Caco-2 (cell line): ENCODE measurements around the gene LYZ. TPM values are rescaled to one million over a fixed set of nuclear protein-coding genes. Genes with fewer than 3 reads are reported as not detected.

Experiments
- BruUV-seq: library from RNA; stranded (reverse); fragments of 400-500 nt; replicated peaks from 2 replicates; lab custom pipeline; 2021; lab: Mats Ljungman, UMichigan
- CTCF ChIA-PET: fragments of 300-600 bp; sonication (Branson Sonifier 250); formaldehyde crosslinking; loops from one replicate; lab custom pipeline; 2022; ENCODE audit warnings: antibody characterized with exemption; lab: Charles Lee
- POLR2A ChIA-PET: fragments of 300-600 bp; sonication (Branson Sonifier 250); formaldehyde crosslinking; loops from one replicate; lab custom pipeline; 2022; ENCODE audit warnings: antibody characterized with exemption; lab: Charles Lee
- DNase-seq, 2 experiments: peaks; one replicate each; pipeline versions ENCODE4 v3.0.0 to v3.0.0-alpha.2; 2020 to 2022
- H3K27me3 ChIP-seq: replicated peaks from 2 replicates; pipeline ENCODE4 v1.6.0; 2011; ENCODE audit warnings: low read length; ENCODE audit not compliant: control insufficient read depth, insufficient read depth
- H3K36me3 ChIP-seq: 2 replicates; pipeline ENCODE4 v1.5.1; 2011; ENCODE audit warnings: low read length; ENCODE audit not compliant: control insufficient read depth, insufficient read depth
- H3K4me1 ChIP-seq: fragments of 250-450 bp; sonication (Bioruptor Pico); 2 replicates; pipeline ENCODE4 v1.5.1; 2020; ENCODE audit warnings: mild to moderate bottlenecking
- H3K4me3 ChIP-seq: 2 replicates; pipeline ENCODE4 v1.5.1; 2011; ENCODE audit warnings: low read depth, mild to moderate bottlenecking, control low read depth, low read length
- H3K9me3 ChIP-seq: fragments of 250-450 bp; sonication (Bioruptor Pico); 2 replicates; pipeline ENCODE4 v1.5.1; 2020; ENCODE audit warnings: mild to moderate bottlenecking, moderate library complexity
- H3K27ac Mint-ChIP-seq: one replicate; pipeline ENCODE4 v1.8.0; 2022; ENCODE audit warnings: mixed read lengths; ENCODE audit not compliant: unreplicated experiment
- H3K27me3 Mint-ChIP-seq: one replicate; pipeline ENCODE4 v1.8.0; 2022; ENCODE audit warnings: mixed read lengths; ENCODE audit not compliant: insufficient read depth, unreplicated experiment
- H3K36me3 Mint-ChIP-seq: one replicate; pipeline ENCODE4 v1.8.0; 2022; ENCODE audit warnings: mild to moderate bottlenecking, mixed read lengths; ENCODE audit not compliant: insufficient read depth, unreplicated experiment
- H3K4me1 Mint-ChIP-seq: one replicate; pipeline ENCODE4 v1.8.0; 2022; ENCODE audit warnings: low read depth, mixed read lengths; ENCODE audit not compliant: unreplicated experiment
- H3K4me3 Mint-ChIP-seq: one replicate; pipeline ENCODE4 v1.8.0; 2022; ENCODE audit warnings: mild to moderate bottlenecking, moderate library complexity, mixed read lengths; ENCODE audit not compliant: unreplicated experiment
- H3K9me3 Mint-ChIP-seq: one replicate; pipeline ENCODE4 v1.8.0; 2022; ENCODE audit warnings: mixed read lengths; ENCODE audit not compliant: unreplicated experiment
- CTCF ChIP-seq, 2 experiments: fragments of 200-600 bp in 1 of 2; IDR thresholded peaks; 1 replicate in 1 of 2; 2 replicates in 1 of 2; pipeline versions ENCODE4 v1.5.1 to v1.8.0; 2011 to 2022; ENCODE audit warnings: antibody characterized with exemption in 1 of 2, control low read depth in 1 of 2, inconsistent platforms in 1 of 2, low read depth in 1 of 2, low read length in 1 of 2, mild to moderate bottlenecking in 1 of 2, moderate library complexity in 1 of 2; ENCODE audit not compliant: insufficient read depth in 1 of 2, severe bottlenecking in 1 of 2, unreplicated experiment in 1 of 2
- intact Hi-C: fragments of 100-400 bp; cut with micrococcal nuclease; formaldehyde crosslinking; loops from one replicate; pipeline ENCODE4 v1.10.0; 2022; ENCODE audit not compliant: unreplicated experiment
- total RNA-seq: library from RNA; stranded (reverse); gene quantifications from 2 replicates; pipeline ENCODE4 v1.2.3, GENCODE V29; 2022

Gene LYZ
- total RNA-seq, 1 experiment from 2014 or later = 16.9 TPM

- Mint-ChIP-seq H3K36me3 (peaks cover 60% of the 10 kb centered on the region), H3K27ac (peak overlapping the region; percentile 79), H3K4me1 (peaks cover 39% of the 10 kb centered on the region), H3K9me3 (no peaks in the 10 kb centered on the region), H3K4me3 (peak overlapping the region; percentile 97), H3K27me3 (no peaks in the 10 kb centered on the region)
- Histone ChIP-seq H3K36me3 (no peaks in the 10 kb centered on the region), H3K9me3 (no peaks in the 10 kb centered on the region), H3K4me1 (peaks cover 32% of the 10 kb centered on the region), H3K4me3 (peak overlapping the region; percentile 60), H3K27me3 (no peaks in the 10 kb centered on the region)
- ChIA-PET POLR2A (interaction anchor here (1.0 to 1.5 kb wide), 5 partner anchors 8 to 35 kb away, joined by 3 to 7 read pairs (median 3); no protein-coding TSS in a partner anchor), CTCF (interaction anchor here (2.3 kb wide), 1 partner anchor 26 kb away, joined by 18 read pairs; no protein-coding TSS in a partner anchor)
- DNase-seq = peak; percentile 82 to 83
- no TSS peak for BruUV-seq
- intact Hi-C loops = loop anchor here (1.0 to 10.0 kb wide), 6 partner anchors 28 to 403 kb away; partner anchors contain the start of gene RAB3IP
- no peak for TF ChIP-seq CTCF (IDR thresholded peaks at IDR 0.05; ENCODE audit: insufficient read depth in 1 of 2, low read depth in 1 of 2, low read length in 1 of 2, severe bottlenecking in 1 of 2, unreplicated experiment in 1 of 2)
These were observed 16.1 kb upstream of the LYZ start for GRCh38 chr12:69331909-69332684.

GRCh38 chr12:69332815-69333358 lies 15.3 kb upstream of the LYZ start:
- CTCF ChIA-PET = interaction anchor here (0.6 to 2.3 kb wide), 5 partner anchors 9 to 1244 kb away, joined by 3 to 18 read pairs (median 3); no protein-coding TSS in a partner anchor
- peak overlapping the region; percentile 79 for H3K27ac Mint-ChIP-seq
- peaks cover 42% of the 10 kb centered on the region for H3K4me1 Mint-ChIP-seq
- peak overlapping the region; percentile 97 for H3K4me3 Mint-ChIP-seq
- H3K4me3 ChIP-seq = peak overlapping the region; percentile 25
- intact Hi-C loops = loop anchor here (1.0 to 10.0 kb wide), 6 partner anchors 27 to 402 kb away; partner anchors contain the start of gene RAB3IP
- no peaks in the 10 kb centered on the region for H3K9me3 ChIP-seq
- H3K36me3 Mint-ChIP-seq = peaks cover 52% of the 10 kb centered on the region
- peak; percentile 84 to 85 for DNase-seq
- H3K27me3 ChIP-seq = no peaks in the 10 kb centered on the region
- no peaks in the 10 kb centered on the region for H3K27me3 Mint-ChIP-seq
- TF ChIP-seq CTCF (IDR thresholded peaks at IDR 0.05; ENCODE audit: insufficient read depth in 1 of 2, low read depth in 1 of 2, low read length in 1 of 2, severe bottlenecking in 1 of 2, unreplicated experiment in 1 of 2) = no peak
- peaks cover 32% of the 10 kb centered on the region for H3K4me1 ChIP-seq
- no peaks in the 10 kb centered on the region for H3K9me3 Mint-ChIP-seq
- H3K36me3 ChIP-seq = no peaks in the 10 kb centered on the region
- POLR2A ChIA-PET = interaction anchor here (0.6 to 1.4 kb wide), 9 partner anchors 8 to 525 kb away, joined by 3 to 18 read pairs (median 4); partner anchors contain the start of gene MDM2
- no TSS peak for BruUV-seq

GRCh38 chr12:69334158-69334557 lies 14.0 kb upstream of the LYZ start:
- peak overlapping the region; percentile 77 for H3K27ac Mint-ChIP-seq
- peak overlapping the region; percentile 45 for H3K4me3 Mint-ChIP-seq
- H3K9me3 ChIP-seq = no peaks in the 10 kb centered on the region
- no peaks in the 10 kb centered on the region for H3K9me3 Mint-ChIP-seq
- H3K4me1 ChIP-seq = peaks cover 35% of the 10 kb centered on the region
- H3K27me3 Mint-ChIP-seq = no peaks in the 10 kb centered on the region
- CTCF ChIA-PET = interaction anchor here (1.0 to 2.3 kb wide), 2 partner anchors 23 kb away, joined by 3 to 18 read pairs; no protein-coding TSS in a partner anchor
- H3K27me3 ChIP-seq = no peaks in the 10 kb centered on the region
- BruUV-seq = no TSS peak
- peaks cover 40% of the 10 kb centered on the region for H3K4me1 Mint-ChIP-seq
- intact Hi-C loops = loop anchor here (10.0 kb wide), 2 partner anchors 179 to 401 kb away; partner anchors contain the start of gene RAB3IP
- no peak for TF ChIP-seq CTCF (IDR thresholded peaks at IDR 0.05; ENCODE audit: insufficient read depth in 1 of 2, low read depth in 1 of 2, low read length in 1 of 2, severe bottlenecking in 1 of 2, unreplicated experiment in 1 of 2)
- H3K36me3 ChIP-seq = no peaks in the 10 kb centered on the region
- peaks cover 40% of the 10 kb centered on the region for H3K36me3 Mint-ChIP-seq
- DNase-seq = no peak
- H3K4me3 ChIP-seq = no peak overlapping the region
- POLR2A ChIA-PET = interaction anchor here (1.3 kb wide), 1 partner anchor 26 kb away, joined by 4 read pairs; no protein-coding TSS in a partner anchor
